Lung (tissue), 12 donors: ENCODE results near the gene P3R3URF. TPM values are rescaled to one million over a fixed set of nuclear protein-coding genes. Genes with fewer than 3 reads are reported as not detected.
A peak's percentile ranks its signal among the peaks of the same experiment; 100 is the strongest.

Source experiments
- ATAC-seq: fragments of 200-7000 bp; cut with Tn5 transposase; one replicate; pipeline ENCODE4 v1.9.1; 2020; ENCODE audit warnings: moderate number of reproducible peaks; ENCODE audit not compliant: insufficient read depth, low FRiP score
- DNase-seq, 3 donors: peaks; one replicate each; pipeline ENCODE4 v3.0.0-alpha.2; 2013 to 2017
- H3K27ac ChIP-seq, 2 donors: one replicate each; pipeline ENCODE4 v1.5.1; 2013; ENCODE audit warnings: mild to moderate bottlenecking in 2 of 2, moderate library complexity in 2 of 2, control low read depth in 1 of 2, inconsistent platforms in 1 of 2, low read depth in 1 of 2, low read length in 1 of 2
- H3K27me3 ChIP-seq, 3 donors: one replicate each; pipeline ENCODE4 v1.5.1; 2013; ENCODE audit warnings: low read length in 2 of 3; ENCODE audit not compliant: control insufficient read depth in 3 of 3, insufficient read depth in 3 of 3
- H3K36me3 ChIP-seq, 4 donors: one replicate each; pipeline ENCODE4 v1.5.1; 2013; ENCODE audit warnings: low read length in 4 of 4, mild to moderate bottlenecking in 1 of 4, moderate library complexity in 1 of 4; ENCODE audit not compliant: control insufficient read depth in 4 of 4, insufficient read depth in 4 of 4
- H3K4me1 ChIP-seq, 5 donors: one replicate each; pipeline ENCODE4 v1.5.1; 2013; ENCODE audit warnings: low read length in 5 of 5, mild to moderate bottlenecking in 2 of 5, moderate library complexity in 1 of 5; ENCODE audit not compliant: control insufficient read depth in 5 of 5, insufficient read depth in 5 of 5
- H3K4me3 ChIP-seq: one replicate; pipeline ENCODE4 v1.5.1; 2013; ENCODE audit warnings: mild to moderate bottlenecking, control low read depth, moderate library complexity
- H3K9ac ChIP-seq, 2 donors: one replicate each; pipeline ENCODE4 v1.5.1; 2013; ENCODE audit warnings: low read length in 2 of 2, control low read depth in 1 of 2; ENCODE audit not compliant: insufficient read depth in 1 of 2
- H3K9me3 ChIP-seq, 4 donors: one replicate each; pipeline ENCODE4 v1.5.1; 2013; ENCODE audit warnings: low read length in 3 of 4, mild to moderate bottlenecking in 1 of 4, moderate library complexity in 1 of 4; ENCODE audit not compliant: control insufficient read depth in 4 of 4, insufficient read depth in 3 of 4
- WGBS, 2 donors: extraction: QIAGEN DNeasy Blood & Tissue Kit; methylation state at CpG; one replicate each; pipeline ENCODE4 v1.1.7; 2013; 5-methylcytosine and 5-hydroxymethylcytosine counted together
- polyA plus RNA-seq, 2 donors: library from polyadenylated mRNA; stranded (reverse); fragments of 200-250 nt; gene quantifications; one replicate each; pipeline ENCODE4 v1.2.1, GENCODE V29; 2013
- total RNA-seq, 2 donors: library from RNA; depleted of rRNA in 1 of 2; stranded (reverse); fragments of >200 nt in 1 of 2; gene quantifications; one replicate each; pipeline ENCODE4 v1.2.1, GENCODE V29; 2014 to 2021
- TF ChIP-seq, protein P1 (sequence below): IDR thresholded peaks from 2 replicates; pipeline ENCODE4 v1.5.1; 2012; ENCODE audit warnings: mild to moderate bottlenecking; ENCODE audit errors: control extremely low read depth, extremely low read depth
- donor health status: control.
- donor health status: control.
- donor health status: Bipolar disorder and iron deficiency.
- donor health status: healthy.
- donor health status: DM: yes; HTN: yes; CAD: no.

The P3R3URF gene
- total and polyA plus RNA-seq, 4 donors = not detected

GRCh38 chr1:46206399-46206798 lies 30.1 kb upstream of the P3R3URF start:
- ATAC-seq = no peak
- peaks cover 0 to 11% (median 8%) of the 10 kb centered on the region in 5 donors for H3K4me1 ChIP-seq
- H3K36me3 ChIP-seq = no peaks in the 10 kb centered on the region
- no peak for DNase-seq
- no peaks in the 10 kb centered on the region for H3K27me3 ChIP-seq
- peak overlapping the region in 1 of 2 donors; percentile 72 for H3K27ac ChIP-seq
- H3K9me3 ChIP-seq = no peaks in the 10 kb centered on the region
- no peak overlapping the region for H3K4me3 ChIP-seq
- WGBS, 2 donors = 81 to 88% methylated on average over 2 of the region's 2 CpGs
- TF ChIP-seq, protein P1, sequence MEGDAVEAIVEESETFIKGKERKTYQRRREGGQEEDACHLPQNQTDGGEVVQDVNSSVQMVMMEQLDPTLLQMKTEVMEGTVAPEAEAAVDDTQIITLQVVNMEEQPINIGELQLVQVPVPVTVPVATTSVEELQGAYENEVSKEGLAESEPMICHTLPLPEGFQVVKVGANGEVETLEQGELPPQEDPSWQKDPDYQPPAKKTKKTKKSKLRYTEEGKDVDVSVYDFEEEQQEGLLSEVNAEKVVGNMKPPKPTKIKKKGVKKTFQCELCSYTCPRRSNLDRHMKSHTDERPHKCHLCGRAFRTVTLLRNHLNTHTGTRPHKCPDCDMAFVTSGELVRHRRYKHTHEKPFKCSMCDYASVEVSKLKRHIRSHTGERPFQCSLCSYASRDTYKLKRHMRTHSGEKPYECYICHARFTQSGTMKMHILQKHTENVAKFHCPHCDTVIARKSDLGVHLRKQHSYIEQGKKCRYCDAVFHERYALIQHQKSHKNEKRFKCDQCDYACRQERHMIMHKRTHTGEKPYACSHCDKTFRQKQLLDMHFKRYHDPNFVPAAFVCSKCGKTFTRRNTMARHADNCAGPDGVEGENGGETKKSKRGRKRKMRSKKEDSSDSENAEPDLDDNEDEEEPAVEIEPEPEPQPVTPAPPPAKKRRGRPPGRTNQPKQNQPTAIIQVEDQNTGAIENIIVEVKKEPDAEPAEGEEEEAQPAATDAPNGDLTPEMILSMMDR = no peak
- H3K9ac ChIP-seq = no peak overlapping the region

GRCh38 chr1:46205791-46206190 lies 29.5 kb upstream of the P3R3URF start:
- no peaks in the 10 kb centered on the region for H3K9me3 ChIP-seq
- no peaks in the 10 kb centered on the region for H3K27me3 ChIP-seq
- no peaks in the 10 kb centered on the region for H3K36me3 ChIP-seq
- H3K4me3 ChIP-seq = no peak overlapping the region
- ATAC-seq = no peak
- DNase-seq = no peak
- peak overlapping the region in 1 of 2 donors; percentile 72 for H3K27ac ChIP-seq
- TF ChIP-seq, protein P1 = no peak
- peaks cover 0 to 11% (median 8%) of the 10 kb centered on the region in 5 donors for H3K4me1 ChIP-seq
- no peak overlapping the region for H3K9ac ChIP-seq
- WGBS, 2 donors = 47 to 69% methylated on average over 3 of the region's 3 CpGs

- Histone ChIP-seq H3K9ac (no peak overlapping the region), H3K9me3 (no peaks in the 10 kb centered on the region), H3K4me3 (no peak overlapping the region), H3K27ac (peak overlapping the region in 1 of 2 donors; percentile 72), H3K36me3 (no peaks in the 10 kb centered on the region), H3K4me1 (peaks cover 0 to 11% (median 8%) of the 10 kb centered on the region in 5 donors), H3K27me3 (no peaks in the 10 kb centered on the region)
- 83 to 89% methylated on average over 3 of the region's 3 CpGs for WGBS, 2 donors
- no peak for DNase-seq
- TF ChIP-seq, protein P1 = no peak
- ATAC-seq = no peak
These were observed 28.9 kb upstream of the P3R3URF start for GRCh38 chr1:46205141-46205540.

DNA sequence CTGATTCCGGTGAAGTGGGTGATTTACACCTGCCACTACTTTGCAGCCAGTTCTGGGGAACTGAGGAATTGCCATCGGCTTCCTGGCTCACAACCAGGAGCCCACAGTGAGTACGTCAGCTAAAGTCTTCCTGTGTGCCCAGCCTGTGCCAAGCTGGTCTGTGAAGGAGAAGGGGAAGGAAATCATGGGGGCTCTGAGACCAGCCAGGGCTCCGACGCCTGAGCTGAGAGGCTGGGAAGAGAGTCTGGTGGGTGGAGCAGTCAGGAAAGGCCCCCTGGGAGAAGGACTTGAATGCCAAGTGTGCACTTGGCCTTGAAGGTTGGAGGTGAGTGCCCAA lies 28.1 kb upstream of the P3R3URF start:
- Histone ChIP-seq H3K27ac (peak overlapping the region; percentile 7 to 89), H3K4me1 (peaks cover 0 to 11% (median 8%) of the 10 kb centered on the region in 5 donors), H3K9me3 (no peaks in the 10 kb centered on the region), H3K9ac (no peak overlapping the region), H3K36me3 (no peaks in the 10 kb centered on the region), H3K4me3 (no peak overlapping the region), H3K27me3 (no peaks in the 10 kb centered on the region)
- 25 to 28% methylated on average over 5 of the region's 5 CpGs for WGBS, 2 donors
- DNase-seq (no peak), ATAC-seq (no peak)
- TF ChIP-seq, protein P1 = no peak
